Trophoblast cell (in vitro differentiated cells and primary cell): ENCODE data around the gene LURAP1L.

Source experiments
- DNase-seq, 2 donors: peaks; one replicate each; pipeline ENCODE4 v3.0.0-alpha.2; 2016
- H2AFZ ChIP-seq: 2 replicates; pipeline ENCODE4 v1.6.1; 2013; ENCODE audit warnings: low read length, moderate library complexity, mild to moderate bottlenecking; ENCODE audit not compliant: insufficient read depth, poor library complexity
- H2AK5ac ChIP-seq: 2 replicates; pipeline ENCODE4 v1.6.1; 2013; ENCODE audit warnings: mild to moderate bottlenecking, low read length
- H2BK120ac ChIP-seq: 2 replicates; pipeline ENCODE4 v1.6.1; 2013; ENCODE audit warnings: low read length, mild to moderate bottlenecking, moderate library complexity; ENCODE audit not compliant: insufficient read depth, poor library complexity
- H2BK12ac ChIP-seq: 2 replicates; pipeline ENCODE4 v1.6.1; 2013; ENCODE audit warnings: mild to moderate bottlenecking, low read length, moderate library complexity
- H2BK5ac ChIP-seq: 2 replicates; pipeline ENCODE4 v1.6.1; 2013; ENCODE audit warnings: low read length, low read depth, moderate library complexity, mild to moderate bottlenecking; ENCODE audit not compliant: poor library complexity
- H3K14ac ChIP-seq: 2 replicates; pipeline ENCODE4 v1.6.1; 2013; ENCODE audit warnings: mild to moderate bottlenecking, low read length
- H3K18ac ChIP-seq: 2 replicates; pipeline ENCODE4 v1.6.1; 2013; ENCODE audit warnings: mild to moderate bottlenecking, low read length
- H3K23ac ChIP-seq: 2 replicates; pipeline ENCODE4 v1.6.1; 2013; ENCODE audit warnings: low read length
- H3K27ac ChIP-seq: 2 replicates; pipeline ENCODE4 v1.5.1; 2013; ENCODE audit warnings: low read depth, mild to moderate bottlenecking, inconsistent platforms, low read length, moderate library complexity
- H3K27me3 ChIP-seq: 2 replicates; pipeline ENCODE4 v1.6.1; 2013; ENCODE audit warnings: inconsistent platforms, mild to moderate bottlenecking, low read length, moderate library complexity; ENCODE audit not compliant: insufficient read depth
- H3K36me3 ChIP-seq, 2 experiments: 1 replicate in 1 of 2; 2 replicates in 1 of 2; pipeline ENCODE4 v1.6.1; 2013; ENCODE audit warnings: low read length in 2 of 2, mild to moderate bottlenecking in 2 of 2, moderate library complexity in 1 of 2; ENCODE audit not compliant: insufficient read depth in 2 of 2, control insufficient read depth in 1 of 2
- H3K4ac ChIP-seq: 2 replicates; pipeline ENCODE4 v1.6.1; 2013; ENCODE audit warnings: low read depth, mild to moderate bottlenecking, low read length, moderate library complexity
- H3K4me1 ChIP-seq, 2 experiments: 1 replicate in 1 of 2; 2 replicates in 1 of 2; pipeline ENCODE4 v1.6.1; 2013; ENCODE audit warnings: low read length in 2 of 2, mild to moderate bottlenecking in 2 of 2, moderate library complexity in 1 of 2; ENCODE audit not compliant: insufficient read depth in 2 of 2, control insufficient read depth in 1 of 2
- H3K4me2 ChIP-seq: 2 replicates; pipeline ENCODE4 v1.6.1; 2013; ENCODE audit warnings: inconsistent platforms, mild to moderate bottlenecking, low read length, moderate library complexity
- H3K4me3 ChIP-seq: 2 replicates; pipeline ENCODE4 v1.5.1; 2013; ENCODE audit warnings: mild to moderate bottlenecking, low read depth, low read length, inconsistent platforms
- H3K79me1 ChIP-seq: one replicate; pipeline ENCODE4 v1.6.1; 2013; ENCODE audit warnings: low read length
- H3K79me2 ChIP-seq: 2 replicates; pipeline ENCODE4 v1.6.1; 2013; ENCODE audit warnings: low read length, mild to moderate bottlenecking; ENCODE audit not compliant: control insufficient read depth, insufficient read depth, poor library complexity
- H3K9ac ChIP-seq: 2 replicates; pipeline ENCODE4 v1.6.1; 2013; ENCODE audit warnings: mild to moderate bottlenecking, low read length
- H3K9me3 ChIP-seq: 2 replicates; pipeline ENCODE4 v1.6.1; 2013; ENCODE audit warnings: low read depth, mild to moderate bottlenecking, control low read depth, inconsistent platforms, low read length; ENCODE audit not compliant: insufficient read depth
- H4K12ac ChIP-seq: 2 replicates; pipeline ENCODE4 v1.6.1; 2013; ENCODE audit warnings: low read depth, mild to moderate bottlenecking, low read length, moderate library complexity
- H4K8ac ChIP-seq: 2 replicates; pipeline ENCODE4 v1.6.1; 2013; ENCODE audit warnings: low read depth, mild to moderate bottlenecking, low read length, moderate library complexity
- H4K91ac ChIP-seq: one replicate; pipeline ENCODE4 v1.6.1; 2013; ENCODE audit warnings: low read depth, mild to moderate bottlenecking, low read length, moderate library complexity
- WGBS: extraction: QIAGEN DNeasy Blood & Tissue Kit; methylation state at CpG from one replicate; pipeline ENCODE4 v1.1.7; 2013; ENCODE audit warnings: missing lambda C conversion rate; ENCODE audit not compliant: insufficient read length, insufficient coverage; ENCODE audit errors: extremely low coverage; 5-methylcytosine and 5-hydroxymethylcytosine counted together

The LURAP1L gene

DNA sequence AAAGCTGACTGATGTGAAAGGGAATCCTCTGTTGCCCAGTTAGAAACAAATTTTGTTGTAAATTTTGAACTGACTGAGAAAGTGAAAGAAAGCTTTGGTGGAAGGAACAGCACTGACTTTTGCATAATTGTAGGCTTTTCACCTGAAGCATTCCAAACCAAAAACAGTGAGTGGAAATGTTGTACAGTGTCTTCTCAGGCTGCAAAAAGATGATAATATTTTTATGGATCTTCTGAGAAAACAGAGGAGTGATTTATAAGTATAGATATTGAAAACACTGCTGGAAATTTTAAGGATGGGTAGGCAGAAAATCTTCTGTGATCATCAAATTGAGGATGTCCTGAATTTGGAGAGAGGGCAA lies 40.0 kb downstream of the LURAP1L start:
- Histone ChIP-seq H2AFZ (no peak overlapping the region), H2BK5ac (no peak overlapping the region), H3K79me2 (no peaks in the 10 kb centered on the region), H3K18ac (no peak overlapping the region), H3K23ac (no peak overlapping the region), H3K4me2 (no peak overlapping the region), H2BK120ac (no peak overlapping the region), H3K4me3 (no peak overlapping the region), H3K27me3 (no peaks in the 10 kb centered on the region), H3K4me1 (peaks cover 0 to 4% of the 10 kb centered on the region in 2 experiments), H3K79me1 (no peaks in the 10 kb centered on the region), H3K9me3 (no peaks in the 10 kb centered on the region), H2BK12ac (no peak overlapping the region), H4K91ac (no peak overlapping the region), H3K4ac (no peak overlapping the region), H2AK5ac (no peak overlapping the region), H4K12ac (no peak overlapping the region), H3K14ac (no peak overlapping the region), H4K8ac (no peak overlapping the region), H3K9ac (no peak overlapping the region), H3K27ac (peak overlapping the region; percentile 27), H3K36me3 (no peaks in the 10 kb centered on the region)
- DNase-seq = no peak

DNA sequence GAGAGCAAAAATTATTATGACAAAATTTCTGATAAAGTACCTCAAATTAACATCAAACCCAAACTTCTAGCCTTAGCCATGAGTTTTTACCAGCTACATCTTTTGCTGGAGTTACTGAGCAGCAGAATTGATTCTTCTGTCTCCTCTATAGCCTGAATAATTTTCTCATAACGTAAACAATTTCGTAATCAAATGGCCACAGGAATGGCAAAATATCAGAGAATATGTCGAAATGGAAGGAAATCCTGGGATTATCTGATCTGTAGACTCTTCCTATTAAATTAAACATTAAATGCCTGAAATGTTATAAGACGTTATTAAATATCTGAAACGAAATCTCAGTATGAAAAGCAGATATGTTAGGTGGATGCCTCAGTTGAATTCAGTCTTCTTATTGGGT lies 41.1 kb downstream of the LURAP1L start:
- WGBS = no CpG with 5 or more reads among the region's 5 CpGs
- Histone ChIP-seq H3K36me3 (no peaks in the 10 kb centered on the region), H3K18ac (no peak overlapping the region), H3K4me1 (peaks cover 0 to 2% of the 10 kb centered on the region in 2 experiments), H3K27me3 (no peaks in the 10 kb centered on the region), H4K12ac (no peak overlapping the region), H4K8ac (no peak overlapping the region), H4K91ac (no peak overlapping the region), H2BK5ac (no peak overlapping the region), H3K79me1 (no peaks in the 10 kb centered on the region), H3K14ac (no peak overlapping the region), H3K23ac (no peak overlapping the region), H3K79me2 (no peaks in the 10 kb centered on the region), H2AFZ (no peak overlapping the region), H3K9ac (no peak overlapping the region), H3K9me3 (no peaks in the 10 kb centered on the region), H3K4me2 (no peak overlapping the region), H2BK12ac (no peak overlapping the region), H2BK120ac (no peak overlapping the region), H2AK5ac (no peak overlapping the region), H3K4me3 (no peak overlapping the region), H3K27ac (no peak overlapping the region), H3K4ac (no peak overlapping the region)
- DNase-seq = peak in 1 of 2 donors; percentile 67

DNA sequence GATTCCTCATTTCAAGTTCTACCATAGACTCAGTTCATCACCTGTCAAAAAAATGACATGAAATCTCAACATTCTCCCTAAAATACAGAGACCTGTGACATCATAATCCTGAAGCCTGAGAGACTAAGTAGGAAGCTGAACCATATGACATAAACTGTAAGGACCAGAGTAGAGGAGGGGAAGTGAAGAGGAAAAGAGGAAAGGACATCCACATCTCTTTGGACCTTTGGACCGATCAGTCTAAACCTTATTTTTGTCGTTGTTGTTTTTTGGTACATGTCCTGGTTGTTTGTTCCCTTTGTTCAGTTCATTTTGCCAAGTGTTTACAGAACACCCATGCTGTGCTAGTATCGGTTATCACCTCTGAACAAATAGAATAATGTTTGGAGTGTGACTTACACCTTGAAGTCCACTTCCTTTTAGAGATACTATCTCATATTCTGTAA lies 41.9 kb downstream of the LURAP1L start:
- H3K9ac ChIP-seq = no peak overlapping the region

DNA sequence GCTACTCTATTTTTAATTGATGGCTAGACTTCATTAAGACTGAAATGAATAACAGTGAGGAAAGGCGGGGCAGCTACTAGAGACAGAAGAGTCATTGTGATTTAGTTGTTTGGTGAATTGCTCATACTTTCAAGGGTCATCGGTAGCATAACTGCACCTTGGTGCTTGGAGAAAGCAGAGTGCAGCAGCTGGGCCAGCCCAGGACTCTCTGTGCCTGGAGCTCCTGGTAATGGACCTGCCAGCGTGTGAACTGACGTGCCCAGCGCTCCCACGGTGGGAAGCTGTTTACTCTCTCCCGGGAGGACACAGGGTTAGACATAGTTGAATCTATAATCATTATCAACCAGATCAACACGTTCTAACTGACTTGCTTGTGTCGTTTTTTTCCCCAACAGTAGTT lies 42.9 kb downstream of the LURAP1L start:
- Histone ChIP-seq H3K14ac (no peak overlapping the region), H4K91ac (no peak overlapping the region), H3K23ac (no peak overlapping the region), H2AFZ (no peak overlapping the region), H3K18ac (no peak overlapping the region), H3K4ac (no peak overlapping the region), H3K36me3 (peaks cover 2 to 4% of the 10 kb centered on the region in 2 experiments), H3K79me2 (no peaks in the 10 kb centered on the region), H3K9me3 (no peaks in the 10 kb centered on the region), H3K9ac (no peak overlapping the region), H4K12ac (no peak overlapping the region), H2BK120ac (no peak overlapping the region), H3K27me3 (no peaks in the 10 kb centered on the region), H3K4me3 (no peak overlapping the region), H2BK5ac (no peak overlapping the region), H3K27ac (no peak overlapping the region), H2BK12ac (peak overlapping the region; percentile 37), H3K79me1 (no peaks in the 10 kb centered on the region), H4K8ac (no peak overlapping the region), H3K4me2 (no peak overlapping the region), H2AK5ac (no peak overlapping the region), H3K4me1 (peaks cover 0 to 2% of the 10 kb centered on the region in 2 experiments)
- no CpG with 5 or more reads among the region's 9 CpGs for WGBS
- no peak for DNase-seq

More for the DNA sequence above, 41.9 kb downstream of the LURAP1L start:
- H3K4me3 ChIP-seq = no peak overlapping the region
- no peak overlapping the region for H4K8ac ChIP-seq
- H3K4ac ChIP-seq = no peak overlapping the region
- DNase-seq = no peak
- H2AFZ ChIP-seq = no peak overlapping the region
- no peak overlapping the region for H3K18ac ChIP-seq
- peaks cover 2 to 4% of the 10 kb centered on the region in 2 experiments for H3K36me3 ChIP-seq
- no peaks in the 10 kb centered on the region for H3K79me2 ChIP-seq
- H2AK5ac ChIP-seq = no peak overlapping the region
- no peak overlapping the region for H4K91ac ChIP-seq
- H3K27me3 ChIP-seq = no peaks in the 10 kb centered on the region
- H2BK12ac ChIP-seq = no peak overlapping the region
- no peak overlapping the region for H4K12ac ChIP-seq
- no peak overlapping the region for H3K23ac ChIP-seq
- no peak overlapping the region for H3K14ac ChIP-seq
- H2BK5ac ChIP-seq = no peak overlapping the region
- H2BK120ac ChIP-seq = no peak overlapping the region
- H3K4me1 ChIP-seq = peaks cover 0 to 2% of the 10 kb centered on the region in 2 experiments
- no peak overlapping the region for H3K4me2 ChIP-seq
- no peak overlapping the region for H3K27ac ChIP-seq
- H3K79me1 ChIP-seq = no peaks in the 10 kb centered on the region
- WGBS = no CpG with 5 or more reads among the region's 3 CpGs
- no peaks in the 10 kb centered on the region for H3K9me3 ChIP-seq
